GM12878 (cell line): ENCODE results near the gene GIGYF2. TPM values are rescaled to one million over a fixed set of nuclear protein-coding genes. Genes with fewer than 3 reads are reported as not detected.

Experiments
- BRCA1 ChIP-seq: IDR thresholded peaks from 2 replicates; pipeline ENCODE4 v1.6.1; 2011; ENCODE audit warnings: low read depth, low read length, improper control_type of control experiment
- CBX5 ChIP-seq: sonication (generic); IDR thresholded peaks from 2 replicates; pipeline ENCODE4 v1.6.1; 2016; ENCODE audit warnings: low read depth, moderate library complexity, mild to moderate bottlenecking, inconsistent platforms
- CHD1 ChIP-seq: IDR thresholded peaks from 2 replicates; pipeline ENCODE4 v1.6.1; 2012; ENCODE audit warnings: low read depth, low read length, improper control_type of control experiment
- ESRRA ChIP-seq: IDR thresholded peaks from 2 replicates; pipeline ENCODE4 v1.6.1; 2012; ENCODE audit warnings: mild to moderate bottlenecking, low read length, improper control_type of control experiment
- HDAC6 ChIP-seq: fragments of 200-600 bp; sonication (generic); IDR thresholded peaks from one replicate; pipeline ENCODE4 v1.8.0; 2017; ENCODE audit warnings: antibody characterized with exemption; ENCODE audit not compliant: unreplicated experiment
- HDGF ChIP-seq: fragments of 450-650 bp; IDR thresholded peaks from 2 replicates; pipeline ENCODE4 v1.6.1; 2016; ENCODE audit warnings: antibody characterized with exemption
- KDM1A ChIP-seq: fragments of 200-600 bp; sonication (generic); IDR thresholded peaks from 2 replicates; pipeline ENCODE4 v1.6.1; 2016; ENCODE audit warnings: borderline replicate concordance
- KLF5 ChIP-seq: fragments of 450-650 bp; IDR thresholded peaks from 2 replicates; pipeline ENCODE4 v1.6.1; 2014; ENCODE audit warnings: mild to moderate bottlenecking; ENCODE audit not compliant: partially characterized antibody
- MAX ChIP-seq: IDR thresholded peaks from 2 replicates; pipeline ENCODE4 v1.6.1; 2012; ENCODE audit warnings: low read depth, low read length, improper control_type of control experiment
- MEF2A ChIP-seq: IDR thresholded peaks from 2 replicates; pipeline ENCODE4 v1.6.1; 2011; ENCODE audit warnings: low read depth, mild to moderate bottlenecking, low read length, moderate library complexity; ENCODE audit not compliant: insufficient read depth
- NR2C2 ChIP-seq: IDR thresholded peaks from 2 replicates; pipeline ENCODE4 v1.6.1; 2011; ENCODE audit warnings: borderline replicate concordance, low read depth; ENCODE audit not compliant: control insufficient read depth, insufficient read length
- PAX5 ChIP-seq: IDR thresholded peaks from 2 replicates; pipeline ENCODE4 v1.6.1; 2011; ENCODE audit warnings: low read depth, low read length, borderline replicate concordance
- PAX8 ChIP-seq: fragments of 450-650 bp; IDR thresholded peaks from 2 replicates; pipeline ENCODE4 v1.6.1; 2017; ENCODE audit warnings: mild to moderate bottlenecking, moderate library complexity
- RELB ChIP-seq: fragments of 450-650 bp; IDR thresholded peaks from 2 replicates; pipeline ENCODE4 v1.6.1; 2017; ENCODE audit warnings: low read depth, mild to moderate bottlenecking, moderate library complexity
- SIX5 ChIP-seq: IDR thresholded peaks from 2 replicates; pipeline ENCODE4 v1.6.1; 2011; ENCODE audit warnings: mild to moderate bottlenecking, low read depth, low read length, moderate library complexity; ENCODE audit not compliant: severe bottlenecking
- STAT3 ChIP-seq: IDR thresholded peaks from 2 replicates; pipeline ENCODE4 v1.6.1; 2011; ENCODE audit warnings: low read depth, low read length, improper control_type of control experiment
- TCF3 ChIP-seq: IDR thresholded peaks from 2 replicates; pipeline ENCODE4 v1.6.1; 2012; ENCODE audit warnings: low read depth, mild to moderate bottlenecking, low read length, borderline replicate concordance; ENCODE audit not compliant: insufficient read depth
- TCF7 ChIP-seq: IDR thresholded peaks from 2 replicates; pipeline ENCODE4 v1.6.1; 2014; ENCODE audit warnings: antibody characterized with exemption, borderline replicate concordance
- WRNIP1 ChIP-seq: IDR thresholded peaks from 2 replicates; pipeline ENCODE4 v1.6.1; 2011; ENCODE audit warnings: low read depth, low read length, improper control_type of control experiment, borderline replicate concordance
- ZBED1 ChIP-seq: IDR thresholded peaks from 2 replicates; pipeline ENCODE4 v1.6.1; 2016; ENCODE audit warnings: borderline replicate concordance
- ZBTB11 ChIP-seq: fragments of 450-650 bp; formaldehyde crosslinking; IDR thresholded peaks from 2 replicates; pipeline ENCODE4 v1.5.0; 2022; ENCODE audit warnings: mild to moderate bottlenecking, missing genetic modification characterization
- ZNF217 ChIP-seq: fragments of 450-650 bp; IDR thresholded peaks from 2 replicates; pipeline ENCODE4 v1.6.1; 2017; ENCODE audit warnings: antibody characterized with exemption, mild to moderate bottlenecking
- ZSCAN29 ChIP-seq: fragments of 450-650 bp; IDR thresholded peaks from 2 replicates; pipeline ENCODE4 v1.6.1; 2017; ENCODE audit warnings: mild to moderate bottlenecking, moderate library complexity
- polyA plus RNA-seq, 11 experiments: library from polyadenylated mRNA; depleted of rRNA in 4 of 11; unstranded in 6 of 11; stranded (reverse) in 5 of 11; fragments of >200 nt; fragmentation: Nextera tagmentation in 4 of 11; fragmentation: Illumina TruSeq in 1 of 11; extraction: Ambion mirVana in 4 of 11; extraction: Trizol in 1 of 11; gene quantifications; 1 replicate in 1 of 11; 2 replicates in 10 of 11; pipeline versions ENCODE4 v1.2.1 to v1.2.3, GENCODE V29; 2011 to 2016; ENCODE audit warnings: inconsistent platforms in 2 of 11, missing spikeins in 2 of 11, low read depth in 1 of 11
- total RNA-seq, 4 experiments: library from RNA; depleted of rRNA in 3 of 4; stranded (reverse); fragments of >200 nt in 3 of 4; fragmentation: Illumina TruSeq in 1 of 4; extraction: Trizol in 1 of 4; gene quantifications; 2 replicates each; pipeline versions ENCODE4 v1.2.1 to v1.2.3, GENCODE V29; 2013 to 2021

The GIGYF2 gene
- total and polyA plus RNA-seq, 10 of the 15 experiments (the other 5 are each of a cell fraction or from before 2014, with no cell fraction given): 12.2 to 47.2 (median 39.0) TPM

- TF ChIP-seq PAX8 (no peak), ZNF217 (peak; percentile 36; the same call in 1 of the 2 replicates), KDM1A (no peak), TCF3 (no peak), ESRRA (no peak), SIX5 (no peak), ZBED1 (no peak), ZSCAN29 (peak; percentile 59; the same call in 1 of the 2 replicates), CBX5 (no peak), ZBTB11 (CRISPR knock-in tag) (peak; percentile 50), HDAC6 (no peak), MEF2A (no peak), MAX (peak; percentile 60; the same call in 1 of the 2 replicates), TCF7 (no peak), BRCA1 (no peak), HDGF (peak; percentile 97), STAT3 (no peak), RELB (no peak), CHD1 (no peak), WRNIP1 (no peak), KLF5 (no peak), NR2C2 (no peak), PAX5 (no peak)
Measured at GRCh38 chr2:232697059-232697806, at the start of gene GIGYF2 (continued).
